ENCODE measurements around the gene RPS6KC1.

The RPS6KC1 gene

DNA sequence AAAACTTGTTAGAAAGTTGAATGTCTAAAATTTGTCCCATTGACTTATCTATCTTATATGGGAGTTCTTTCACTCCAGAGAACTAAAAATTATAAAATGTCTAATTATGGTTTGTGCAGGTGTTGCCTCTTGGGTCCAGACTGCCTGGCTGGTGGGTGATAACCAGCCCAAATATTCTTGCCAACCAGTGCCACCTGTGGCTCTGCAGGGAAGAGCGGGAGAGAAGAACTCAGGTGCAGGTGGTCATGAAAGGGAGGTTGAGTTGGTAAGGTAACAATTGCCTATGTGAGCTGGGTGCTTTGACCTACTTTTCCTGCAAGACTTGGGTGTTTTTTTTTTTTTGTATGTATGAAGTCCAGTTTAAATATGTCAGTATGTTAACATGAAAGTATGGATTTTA lies 10.2 kb downstream of the RPS6KC1 start:
- TF ChIP-seq POLR2AphosphoS5 (IDR thresholded peaks at IDR 0.05; ENCODE audit: borderline replicate concordance, low read depth, low read length): no peak
- TF ChIP-seq FOXP2 (optimal IDR thresholded peaks at IDR 0.05; ENCODE audit: control extremely low read depth, extremely low read length, insufficient read depth): no peak
- TF ChIP-seq EZH2 (IDR thresholded peaks at IDR 0.05): no peak
- no peaks in the 10 kb centered on the region for H3K36me3 ChIP-seq (ENCODE audit: insufficient read depth, low read length)
- DNase-seq (ENCODE audit: low read depth, low spot score): no peak
- no peak overlapping the region for H3K4me3 ChIP-seq
- no peak overlapping the region for H3K9ac ChIP-seq (ENCODE audit: insufficient read length)
- no peak overlapping the region for H3K27ac ChIP-seq
- no peaks in the 10 kb centered on the region; the same call in 1 of the 2 replicates for H3K9me3 ChIP-seq (ENCODE audit: low read depth, low read length)

DNA sequence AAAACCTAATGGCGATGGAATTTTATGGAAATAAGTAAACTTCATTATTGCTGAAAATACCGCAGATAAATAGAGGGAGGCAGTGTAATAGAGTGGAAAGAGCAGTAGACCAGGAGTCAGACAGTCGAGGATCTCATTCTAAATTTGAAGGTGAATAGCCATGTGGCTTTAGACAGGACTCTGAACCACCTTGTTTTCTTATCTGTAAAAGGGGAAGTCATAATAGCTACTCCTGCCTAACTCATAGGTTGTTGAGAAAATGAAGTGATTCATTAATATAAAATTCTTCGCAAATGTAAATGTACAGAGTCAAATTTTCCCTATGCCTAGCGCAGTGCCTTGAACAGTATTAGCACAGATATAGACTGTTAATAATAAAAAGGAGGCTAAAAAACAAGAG lies 14.8 kb downstream of the RPS6KC1 start:
- H3K4me3 ChIP-seq: no peak overlapping the region
- H3K9ac ChIP-seq (ENCODE audit: insufficient read length): no peak overlapping the region
- TF ChIP-seq EZH2 (IDR thresholded peaks at IDR 0.05): no peak
- TF ChIP-seq FOXP2 (optimal IDR thresholded peaks at IDR 0.05; ENCODE audit: control extremely low read depth, extremely low read length, insufficient read depth): no peak
- TF ChIP-seq POLR2AphosphoS5 (IDR thresholded peaks at IDR 0.05; ENCODE audit: borderline replicate concordance, low read depth, low read length): no peak
- H3K9me3 ChIP-seq (ENCODE audit: low read depth, low read length): no peaks in the 10 kb centered on the region
- no peak overlapping the region for H3K27ac ChIP-seq
- no peak for DNase-seq (ENCODE audit: low read depth, low spot score)
- H3K36me3 ChIP-seq (ENCODE audit: insufficient read depth, low read length): no peaks in the 10 kb centered on the region

DNA sequence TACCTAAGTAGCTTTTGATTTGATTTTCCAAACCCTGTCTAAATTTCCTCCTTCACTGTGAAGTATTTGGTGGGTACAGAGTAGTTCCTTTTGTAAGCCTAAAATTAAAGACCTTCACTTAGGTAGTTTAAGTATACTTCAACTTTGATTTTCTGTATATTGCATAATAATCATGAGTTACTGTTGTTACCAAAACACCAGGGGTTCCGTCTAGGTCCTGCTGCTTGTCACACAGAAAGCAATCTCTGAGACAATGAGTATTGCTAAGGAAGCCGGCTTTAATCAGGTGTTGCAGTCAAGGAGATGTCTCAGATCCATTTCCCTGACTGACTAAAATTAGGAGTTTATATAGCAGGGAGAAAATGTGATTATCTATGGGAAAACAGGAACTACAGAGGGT lies 15.3 kb downstream of the RPS6KC1 start:
- no peak for TF ChIP-seq POLR2AphosphoS5 (IDR thresholded peaks at IDR 0.05; ENCODE audit: borderline replicate concordance, low read depth, low read length)
- TF ChIP-seq FOXP2 (optimal IDR thresholded peaks at IDR 0.05; ENCODE audit: control extremely low read depth, extremely low read length, insufficient read depth): no peak
- TF ChIP-seq EZH2 (IDR thresholded peaks at IDR 0.05): no peak
- H3K36me3 ChIP-seq (ENCODE audit: insufficient read depth, low read length): no peaks in the 10 kb centered on the region
- H3K27ac ChIP-seq: no peak overlapping the region
- no peak overlapping the region for H3K4me3 ChIP-seq
- no peak overlapping the region for H3K9ac ChIP-seq (ENCODE audit: insufficient read length)
- DNase-seq (ENCODE audit: low read depth, low spot score): no peak
- H3K9me3 ChIP-seq (ENCODE audit: low read depth, low read length): no peaks in the 10 kb centered on the region

DNA sequence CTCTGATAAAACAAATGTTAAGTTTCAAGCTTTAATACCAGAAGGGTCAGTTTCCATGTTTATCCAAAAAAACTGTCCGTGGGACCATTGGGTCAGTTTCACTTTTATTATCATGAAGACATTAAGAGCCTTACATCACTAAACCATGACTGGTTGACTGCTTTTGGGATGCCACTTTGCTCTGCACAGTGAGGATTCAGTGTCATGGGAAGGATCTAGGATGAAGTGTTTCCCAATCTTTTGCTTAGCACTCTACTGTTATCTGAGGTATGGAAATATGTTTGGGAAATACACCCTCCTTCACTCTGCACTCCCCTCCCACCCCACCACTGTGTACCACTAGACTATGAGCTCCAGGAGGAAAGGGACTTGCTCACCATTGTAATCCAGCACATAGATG lies 16.3 kb downstream of the RPS6KC1 start:
- Histone ChIP-seq H3K4me3 (no peak overlapping the region), H3K36me3 (ENCODE audit: insufficient read depth, low read length) (no peaks in the 10 kb centered on the region), H3K9me3 (ENCODE audit: low read depth, low read length) (no peaks in the 10 kb centered on the region), H3K9ac (ENCODE audit: insufficient read length) (no peak overlapping the region), H3K27ac (no peak overlapping the region)
- no peak for DNase-seq (ENCODE audit: low read depth, low spot score)
- TF ChIP-seq POLR2AphosphoS5 (IDR thresholded peaks at IDR 0.05; ENCODE audit: borderline replicate concordance, low read depth, low read length) (no peak), EZH2 (IDR thresholded peaks at IDR 0.05) (no peak), FOXP2 (optimal IDR thresholded peaks at IDR 0.05; ENCODE audit: control extremely low read depth, extremely low read length, insufficient read depth) (no peak)

DNA sequence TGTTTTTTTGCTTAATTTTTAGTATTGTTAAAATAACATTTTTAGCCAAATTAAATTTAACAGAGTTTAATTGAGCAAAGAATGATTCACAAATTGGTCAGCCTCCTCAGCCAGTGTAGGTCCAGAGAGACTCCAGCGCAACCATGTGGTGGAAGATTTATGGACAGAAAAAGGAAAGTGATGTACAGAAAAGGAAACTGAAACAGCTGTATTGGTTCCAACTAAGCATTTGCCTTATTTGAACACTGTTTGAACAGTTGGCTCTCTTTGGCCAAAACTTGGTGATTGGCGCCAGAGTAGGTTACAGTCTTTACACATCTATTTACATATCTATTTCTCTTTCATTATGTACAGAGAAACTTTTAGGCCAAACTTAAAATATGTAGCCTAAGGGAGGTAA lies 19.4 kb downstream of the RPS6KC1 start:
- Histone ChIP-seq H3K27ac (no peak overlapping the region), H3K36me3 (ENCODE audit: insufficient read depth, low read length) (no peaks in the 10 kb centered on the region), H3K9ac (ENCODE audit: insufficient read length) (no peak overlapping the region), H3K4me3 (no peak overlapping the region), H3K9me3 (ENCODE audit: low read depth, low read length) (no peaks in the 10 kb centered on the region)
- TF ChIP-seq EZH2 (IDR thresholded peaks at IDR 0.05) (no peak), FOXP2 (optimal IDR thresholded peaks at IDR 0.05; ENCODE audit: control extremely low read depth, extremely low read length, insufficient read depth) (no peak), POLR2AphosphoS5 (IDR thresholded peaks at IDR 0.05; ENCODE audit: borderline replicate concordance, low read depth, low read length) (no peak)
- DNase-seq (ENCODE audit: low read depth, low spot score): no peak

DNA sequence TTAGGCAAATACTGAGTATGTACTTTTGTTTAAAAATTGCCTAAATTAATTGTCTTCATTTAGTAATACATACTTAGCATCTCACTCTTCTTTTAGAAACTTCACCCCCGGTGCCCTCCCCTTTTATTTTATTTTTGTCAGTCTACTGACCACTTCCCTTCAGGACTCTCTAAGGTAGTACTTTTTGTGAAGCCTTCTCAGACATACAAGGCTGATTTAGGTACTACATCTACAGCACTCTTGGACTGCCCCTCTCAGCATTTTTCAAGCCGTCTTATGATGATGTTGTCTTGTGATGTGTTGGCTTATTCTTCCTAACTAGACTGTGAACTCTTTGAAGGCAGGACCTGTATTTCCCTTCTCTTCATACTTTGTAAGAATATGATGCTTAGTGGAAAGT lies 24.7 kb downstream of the RPS6KC1 start:
- no peak for TF ChIP-seq EZH2 (IDR thresholded peaks at IDR 0.05)
- no peak for TF ChIP-seq POLR2AphosphoS5 (IDR thresholded peaks at IDR 0.05; ENCODE audit: borderline replicate concordance, low read depth, low read length)
- H3K9ac ChIP-seq (ENCODE audit: insufficient read length): no peak overlapping the region
- no peak overlapping the region for H3K27ac ChIP-seq
- peaks cover 2% of the 10 kb centered on the region for H3K36me3 ChIP-seq (ENCODE audit: insufficient read depth, low read length)
- no peak overlapping the region for H3K4me3 ChIP-seq
- no peaks in the 10 kb centered on the region for H3K9me3 ChIP-seq (ENCODE audit: low read depth, low read length)
- DNase-seq (ENCODE audit: low read depth, low spot score): no peak

DNA sequence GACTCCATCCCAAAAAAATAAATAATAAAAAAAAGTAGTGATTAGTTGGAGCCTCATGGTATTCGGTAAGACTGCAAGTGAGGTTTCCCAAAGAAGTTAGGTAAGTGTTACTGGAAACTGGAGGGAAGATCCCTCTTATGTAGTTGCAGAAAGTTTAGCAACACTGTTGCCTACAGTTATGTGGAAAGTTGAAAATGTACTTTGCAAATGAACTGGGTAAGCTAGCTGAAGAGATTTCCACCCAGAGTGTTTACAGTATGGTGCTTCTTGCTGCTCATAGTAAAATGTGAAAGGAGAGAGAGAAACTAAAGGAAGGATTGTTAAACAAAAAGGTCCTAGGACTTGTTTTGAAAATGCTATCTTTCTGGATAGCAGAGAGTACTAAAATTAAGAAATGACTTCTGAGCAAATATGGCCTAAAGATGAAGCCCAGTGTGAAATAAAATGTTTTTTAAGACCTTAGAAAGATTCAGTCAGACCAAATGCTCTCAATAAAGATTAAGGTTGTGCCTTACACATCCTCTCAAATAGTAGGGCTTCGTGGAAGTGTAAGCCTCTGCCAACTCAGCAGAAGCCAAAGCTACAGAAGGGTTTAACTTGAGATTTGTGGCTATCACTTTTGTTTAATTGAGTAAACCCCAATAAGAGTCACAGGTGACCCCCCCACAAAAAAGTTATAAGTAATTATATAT lies 31.5 kb downstream of the RPS6KC1 start:
- no peak overlapping the region for H3K9ac ChIP-seq (ENCODE audit: insufficient read length)
- DNase-seq (ENCODE audit: low read depth, low spot score): no peak
- no peaks in the 10 kb centered on the region for H3K9me3 ChIP-seq (ENCODE audit: low read depth, low read length)
- peaks cover 20% of the 10 kb centered on the region for H3K36me3 ChIP-seq (ENCODE audit: insufficient read depth, low read length)
- no peak overlapping the region for H3K4me3 ChIP-seq
- no peak for TF ChIP-seq FOXP2 (optimal IDR thresholded peaks at IDR 0.05; ENCODE audit: control extremely low read depth, extremely low read length, insufficient read depth)
- no peak for TF ChIP-seq EZH2 (IDR thresholded peaks at IDR 0.05)
- TF ChIP-seq POLR2AphosphoS5 (IDR thresholded peaks at IDR 0.05; ENCODE audit: borderline replicate concordance, low read depth, low read length): no peak
- no peak overlapping the region for H3K27ac ChIP-seq

DNA sequence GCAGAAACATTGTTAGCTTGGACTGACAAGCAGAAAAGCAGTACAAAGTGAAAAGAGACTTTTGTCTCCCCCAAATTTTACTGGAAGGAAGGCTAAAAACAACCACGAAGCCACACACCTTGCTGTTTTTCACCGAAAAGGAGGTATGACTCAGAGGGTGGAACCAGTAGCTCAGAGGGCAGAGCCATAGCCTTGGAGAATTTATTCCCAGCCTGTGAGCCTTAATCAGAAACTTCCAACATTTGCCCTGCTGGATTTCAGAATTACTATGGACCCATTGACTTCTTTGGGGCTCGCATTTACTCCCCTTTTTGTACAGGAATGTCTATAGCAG lies 32.0 kb downstream of the RPS6KC1 start:
- no peak for TF ChIP-seq EZH2 (IDR thresholded peaks at IDR 0.05)
- TF ChIP-seq POLR2AphosphoS5 (IDR thresholded peaks at IDR 0.05; ENCODE audit: borderline replicate concordance, low read depth, low read length): no peak
- no peak for TF ChIP-seq FOXP2 (optimal IDR thresholded peaks at IDR 0.05; ENCODE audit: control extremely low read depth, extremely low read length, insufficient read depth)
- H3K27ac ChIP-seq: no peak overlapping the region
- no peak for DNase-seq (ENCODE audit: low read depth, low spot score)
- H3K9ac ChIP-seq (ENCODE audit: insufficient read length): no peak overlapping the region
- peaks cover 20% of the 10 kb centered on the region for H3K36me3 ChIP-seq (ENCODE audit: insufficient read depth, low read length)
- no peaks in the 10 kb centered on the region for H3K9me3 ChIP-seq (ENCODE audit: low read depth, low read length)
- no peak overlapping the region for H3K4me3 ChIP-seq

DNA sequence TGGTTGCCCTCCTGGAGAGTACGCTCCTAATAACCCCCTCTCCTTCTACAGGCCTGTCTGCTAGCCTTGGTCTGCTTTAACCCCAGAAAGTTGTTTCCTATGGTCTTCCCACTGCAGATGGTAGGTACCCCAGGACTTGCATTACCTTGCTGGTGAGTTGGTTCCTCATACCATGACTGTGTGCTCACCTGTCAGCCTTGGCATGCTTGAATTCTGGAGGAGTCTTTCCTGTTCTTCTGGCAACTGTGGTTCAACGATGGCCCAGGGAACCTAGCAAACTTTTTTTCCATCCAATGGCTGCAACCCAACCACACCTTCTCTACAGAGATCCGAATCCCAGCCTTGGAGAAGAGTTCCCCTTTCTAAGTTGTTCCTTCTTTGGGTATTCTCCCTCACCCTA lies 36.9 kb downstream of the RPS6KC1 start:
- Histone ChIP-seq H3K9me3 (ENCODE audit: low read depth, low read length) (no peaks in the 10 kb centered on the region), H3K36me3 (ENCODE audit: insufficient read depth, low read length) (peaks cover 10% of the 10 kb centered on the region; the same call in 1 of the 2 replicates), H3K4me3 (no peak overlapping the region), H3K27ac (no peak overlapping the region), H3K9ac (ENCODE audit: insufficient read length) (no peak overlapping the region)
- TF ChIP-seq FOXP2 (optimal IDR thresholded peaks at IDR 0.05; ENCODE audit: control extremely low read depth, extremely low read length, insufficient read depth) (no peak), EZH2 (IDR thresholded peaks at IDR 0.05) (no peak), POLR2AphosphoS5 (IDR thresholded peaks at IDR 0.05; ENCODE audit: borderline replicate concordance, low read depth, low read length) (no peak)
- no peak for DNase-seq (ENCODE audit: low read depth, low spot score)

Data from SK-N-MC (cell line).